Esophagus mucosa (tissue), 1 donor: ENCODE data around the gene ORAI2. TPM values are rescaled to one million over a fixed set of nuclear protein-coding genes. Genes with fewer than 3 reads are reported as not detected.

Experiments used
- ATAC-seq: fragments of 200-7000 bp; cut with Tn5 transposase; one replicate; pipeline ENCODE4 v1.9.1; 2020
- total RNA-seq: library from RNA; stranded (reverse); gene quantifications from one replicate; pipeline ENCODE4 v1.2.4, GENCODE V29; 2023
- donor health status: DM: yes; HTN: yes; CAD: no.

ORAI2 gene
- total RNA-seq, 1 donor from 2014 or later, result 3.1 TPM

DNA sequence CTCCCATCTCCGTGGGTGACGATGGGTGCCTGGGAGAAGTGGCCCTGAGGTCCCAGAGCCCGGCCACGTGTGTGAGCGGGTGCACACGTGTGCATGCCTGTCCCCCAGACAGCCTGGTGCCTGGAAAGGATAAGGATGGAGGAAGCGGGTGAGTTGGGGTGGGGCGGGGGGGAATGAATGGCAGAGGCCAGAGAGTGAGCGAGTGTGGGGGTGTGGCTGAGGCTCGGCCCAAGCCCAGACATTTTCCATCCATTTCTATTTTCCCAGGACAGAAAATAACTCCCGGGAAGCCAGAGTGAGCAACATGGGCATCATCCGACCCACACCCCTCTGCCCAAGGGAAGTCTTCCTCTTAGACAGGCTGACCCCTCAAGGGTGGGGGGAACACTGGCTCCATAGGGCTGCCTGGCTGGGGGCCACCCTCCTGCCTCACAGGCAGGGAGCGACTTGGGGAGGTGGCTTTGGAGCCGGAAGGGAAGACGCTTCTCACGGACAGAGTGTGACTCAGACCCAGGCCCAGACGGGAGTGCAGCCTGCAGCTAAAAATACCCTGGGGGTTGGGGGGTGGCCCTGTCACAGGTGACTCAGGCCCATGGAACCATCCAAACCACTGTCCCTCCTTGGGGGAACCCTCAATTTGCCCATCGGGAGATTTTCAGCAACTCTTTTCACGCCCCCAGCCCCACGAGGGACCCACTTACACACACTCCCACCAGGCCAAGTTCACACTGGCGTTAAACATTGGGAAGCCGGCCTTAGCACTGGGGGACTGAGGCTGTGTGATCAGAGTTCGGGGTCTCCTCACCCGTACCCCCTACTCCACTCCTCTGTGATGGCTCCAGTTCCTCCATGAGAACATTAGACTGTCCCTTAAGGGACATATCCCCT is 72.2 kb downstream of the ORAI2 start:
- peak; percentile 81 for ATAC-seq

Other genes starting within 250 kb of the ORAI2 start
- gene SH2B2, start 146.7 kb upstream of the ORAI2 start, total RNA-seq, result 1.1 TPM
- gene SPDYE6, start 77.1 kb upstream of the ORAI2 start, total RNA-seq, result not detected
- gene PRKRIP1, start 37.2 kb upstream of the ORAI2 start, total RNA-seq, result 9.6 TPM
- gene ALKBH4, start 31.3 kb downstream of the ORAI2 start, total RNA-seq, result 5.7 TPM
- 8.7 TPM for gene LRWD1, start 31.4 kb downstream of the ORAI2 start, total RNA-seq
- gene POLR2J, start 45.3 kb downstream of the ORAI2 start, total RNA-seq, result 38.5 TPM
- 2.8 TPM for gene RASA4B, start 84.2 kb downstream of the ORAI2 start, total RNA-seq
- 88.8 TPM for gene UPK3BL2, start 110.1 kb downstream of the ORAI2 start, total RNA-seq
- not detected for gene SPDYE2, start 117.7 kb downstream of the ORAI2 start, total RNA-seq
- 13.8 TPM for gene POLR2J3, start 139.0 kb downstream of the ORAI2 start, total RNA-seq
- gene RASA4, start 183.2 kb downstream of the ORAI2 start, total RNA-seq, result 13.2 TPM
- gene UPK3BL1, start 209.2 kb downstream of the ORAI2 start, total RNA-seq, result 304 TPM
- not detected for gene SPDYE2B, start 216.7 kb downstream of the ORAI2 start, total RNA-seq
- 3.3 TPM for gene POLR2J2, start 238.1 kb downstream of the ORAI2 start, total RNA-seq